OCI-LY7 (cell line): ENCODE results near the gene CREG2.

ENCODE experiments used
- EZH2phosphoT487 ChIP-seq: fragments of 200-600 bp; sonication (generic); IDR thresholded peaks from 2 replicates; pipeline ENCODE4 v1.6.1; 2018; ENCODE audit warnings: low read depth, borderline replicate concordance, mild to moderate bottlenecking, mixed run types, antibody characterized with exemption, low read length, moderate library complexity, mixed read lengths
- TF ChIP-seq, protein P1 (sequence below): fragments of 200-600 bp; sonication (generic); conservative IDR thresholded peaks from 2 replicates; pipeline ENCODE4 v1.5.1; 2014; ENCODE audit warnings: mild to moderate bottlenecking, antibody characterized with exemption, low read length, moderate library complexity, mixed read lengths

DNA sequence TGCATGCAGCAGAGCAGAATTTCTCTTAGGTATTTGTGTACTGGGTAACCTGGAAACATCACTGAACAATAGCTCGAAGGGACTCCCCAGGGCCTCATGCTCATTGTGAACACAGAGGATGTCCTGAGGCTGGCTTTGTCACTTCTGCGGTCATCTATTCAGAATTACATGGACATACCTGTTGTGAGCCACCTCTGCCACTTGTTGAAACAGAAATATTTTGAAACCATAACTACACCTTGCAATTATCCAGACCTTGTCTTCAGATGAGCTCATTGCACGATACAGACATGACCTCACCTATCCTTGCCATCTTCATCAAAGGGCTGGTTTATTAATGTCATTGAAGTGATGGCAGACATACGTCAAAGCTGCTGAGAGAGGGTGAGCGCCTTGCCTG lies 23.4 kb upstream of the CREG2 start:
- TF ChIP-seq, protein P1, sequence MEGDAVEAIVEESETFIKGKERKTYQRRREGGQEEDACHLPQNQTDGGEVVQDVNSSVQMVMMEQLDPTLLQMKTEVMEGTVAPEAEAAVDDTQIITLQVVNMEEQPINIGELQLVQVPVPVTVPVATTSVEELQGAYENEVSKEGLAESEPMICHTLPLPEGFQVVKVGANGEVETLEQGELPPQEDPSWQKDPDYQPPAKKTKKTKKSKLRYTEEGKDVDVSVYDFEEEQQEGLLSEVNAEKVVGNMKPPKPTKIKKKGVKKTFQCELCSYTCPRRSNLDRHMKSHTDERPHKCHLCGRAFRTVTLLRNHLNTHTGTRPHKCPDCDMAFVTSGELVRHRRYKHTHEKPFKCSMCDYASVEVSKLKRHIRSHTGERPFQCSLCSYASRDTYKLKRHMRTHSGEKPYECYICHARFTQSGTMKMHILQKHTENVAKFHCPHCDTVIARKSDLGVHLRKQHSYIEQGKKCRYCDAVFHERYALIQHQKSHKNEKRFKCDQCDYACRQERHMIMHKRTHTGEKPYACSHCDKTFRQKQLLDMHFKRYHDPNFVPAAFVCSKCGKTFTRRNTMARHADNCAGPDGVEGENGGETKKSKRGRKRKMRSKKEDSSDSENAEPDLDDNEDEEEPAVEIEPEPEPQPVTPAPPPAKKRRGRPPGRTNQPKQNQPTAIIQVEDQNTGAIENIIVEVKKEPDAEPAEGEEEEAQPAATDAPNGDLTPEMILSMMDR, result no peak
- TF ChIP-seq EZH2phosphoT487, result no peak
